Measurements from ENCODE around the gene NDUFS7. TPM values are rescaled to one million over a fixed set of nuclear protein-coding genes. Genes with fewer than 3 reads are reported as not detected.
A peak's percentile ranks its signal among the peaks of the same experiment; 100 is the strongest.

The NDUFS7 gene
- total and polyA plus RNA-seq, 9 of the 15 experiments (the other 6 are each of a cell fraction or from before 2014, with no cell fraction given): 6.0 to 271 (median 60.6) TPM

GRCh38 chr19:1438933-1439354 lies 55.2 kb downstream of the NDUFS7 start:
- no peaks in the 10 kb centered on the region for H3K27me3 ChIP-seq (ENCODE audit: control insufficient read depth in 2 of 2, insufficient read depth in 2 of 2, low read length in 2 of 2)
- 0% methylated on average over 11 of the region's 26 CpGs for WGBS (ENCODE audit: insufficient coverage, low coverage, missing lambda C conversion rate)
- DNase-seq (ENCODE audit: extremely low read depth in 1 of 4, low spot score in 3 of 4) (peak in 1 of 4 experiments; percentile 56), FAIRE-seq (no peak), ATAC-seq (peak; percentile 0; the same call in 1 of the 3 replicates)
- in situ Hi-C loops (cut with MboI) (no loop called here), intact Hi-C loops (cut with micrococcal nuclease) (no loop called here)
- BruUV-seq (replicated peaks): no TSS peak
- H3K9me1 ChIP-seq (ENCODE audit: control insufficient read depth, insufficient read depth, low read length): no peaks in the 10 kb centered on the region
- peak overlapping the region; percentile 90 for H3K27ac ChIP-seq (ENCODE audit: extremely low read depth, low read depth, low read length)
- peak overlapping the region; percentile 97 for H3K4me2 ChIP-seq (ENCODE audit: insufficient read depth, low read length)
- H3K79me2 ChIP-seq (ENCODE audit: control insufficient read depth, insufficient read depth, low read length): peaks cover 52% of the 10 kb centered on the region
- no peak overlapping the region for H2AFZ ChIP-seq (ENCODE audit: low read depth, low read length)
- H4K20me1 ChIP-seq (replicated peaks; ENCODE audit: control insufficient read depth, insufficient read depth, low read length): peaks cover 35% of the 10 kb centered on the region
- ChIA-PET CTCF (ENCODE audit: low intra/inter-chr PET ratio) (no interaction called here), POLR2A (interaction anchor here (0.7 to 1.1 kb wide), 2 partner anchors 14 to 19 kb away, joined by 3 read pairs; no protein-coding TSS in a partner anchor)
- peak overlapping the region; percentile 70 for H3K4me3 ChIP-seq
- peaks cover 47 to 88% of the 10 kb centered on the region in 2 experiments for H3K4me1 ChIP-seq (replicated peaks in 1 of 2; ENCODE audit: control insufficient read depth in 2 of 2, insufficient read depth in 2 of 2, low read length in 2 of 2)
- no peaks in the 10 kb centered on the region for H3K9me3 ChIP-seq (replicated peaks; ENCODE audit: control insufficient read depth, insufficient read depth, low read depth, low read length)
- H3K9ac ChIP-seq (ENCODE audit: insufficient read depth in 1 of 2, low read depth in 2 of 2, low read length in 2 of 2): peak overlapping the region; percentile 93 to 100
- H3K36me3 ChIP-seq (ENCODE audit: control insufficient read depth, insufficient read depth, low read length): peaks cover 57% of the 10 kb centered on the region
- no peak for TF ChIP-seq ZBTB8A (IDR thresholded peaks at IDR 0.05; ENCODE audit: partially characterized antibody)
- no peak for TF ChIP-seq CTBP1 (IDR thresholded peaks at IDR 0.05; ENCODE audit: borderline replicate concordance)
- no peak for TF ChIP-seq ZNF175 (CRISPR knock-in tag; IDR thresholded peaks at IDR 0.05; ENCODE audit: low read depth)
- no peak for TF ChIP-seq DLX4 (CRISPR knock-in tag; IDR thresholded peaks at IDR 0.05)
- no peak for TF ChIP-seq PREB (CRISPR knock-in tag; IDR thresholded peaks at IDR 0.05)
- peak in 1 of 3 experiments; percentile 17 for TF ChIP-seq YY1 (IDR thresholded peaks at IDR 0.05; ENCODE audit: borderline replicate concordance in 1 of 3, control insufficient read depth in 1 of 3, extremely low read depth in 1 of 3, insufficient read depth in 3 of 3, insufficient read length in 1 of 3, insufficient replicate concordance in 2 of 3, low read depth in 1 of 3, low read length in 2 of 3)
- TF ChIP-seq TAF1 (IDR thresholded peaks at IDR 0.05; ENCODE audit: control insufficient read depth, extremely low read depth, insufficient read depth, low read length, severe bottlenecking): peak; percentile 8
- TF ChIP-seq ATF1 (CRISPR knock-in tag; IDR thresholded peaks at IDR 0.05): no peak
- TF ChIP-seq ATF1 (tag; IDR thresholded peaks at IDR 0.05): no peak
- peak; percentile 67 for TF ChIP-seq TFE3 (CRISPR knock-in tag; IDR thresholded peaks at IDR 0.05)
- no peak for TF ChIP-seq DEAF1 (CRISPR knock-in tag; IDR thresholded peaks at IDR 0.05)
- TF ChIP-seq USF1 (CRISPR knock-in tag; IDR thresholded peaks at IDR 0.05): peak; percentile 61
- TF ChIP-seq CHAMP1 (IDR thresholded peaks at IDR 0.05): no peak
